ENCODE measurements around the gene AKAIN1. TPM values are rescaled to one million over a fixed set of nuclear protein-coding genes. Genes with fewer than 3 reads are reported as not detected.

Gene AKAIN1
- polyA plus RNA-seq, 2 of the 4 experiments (the other 2 are of a cell fraction): not detected

- Histone ChIP-seq H3K4me1 (no peaks in the 10 kb centered on the region), H3K9me3 (no peaks in the 10 kb centered on the region), H3K4me2 (no peak overlapping the region), H3K4me3 (no peak overlapping the region), H3K27ac (no peak overlapping the region)
- no peak for DNase-seq (ENCODE audit: low read depth in 1 of 2, low spot score in 1 of 2)
- WGBS (ENCODE audit: missing lambda C conversion rate): 9% methylated on average over 4 of the region's 4 CpGs
- POLR2A ChIA-PET: no interaction called here
- FAIRE-seq: no peak
- TF ChIP-seq BHLHE40 (IDR thresholded peaks at IDR 0.05; ENCODE audit: low read depth, low read length) (no peak), MAX (IDR thresholded peaks at IDR 0.05) (no peak), MYC (IDR thresholded peaks at IDR 0.05; ENCODE audit: borderline replicate concordance, low read length) (no peak), HOXA7 (CRISPR knock-in tag; IDR thresholded peaks at IDR 0.05) (no peak), ATOH8 (CRISPR knock-in tag; IDR thresholded peaks at IDR 0.05; ENCODE audit: low read depth) (no peak), CBX8 (IDR thresholded peaks at IDR 0.05) (no peak), PHF8 (IDR thresholded peaks at IDR 0.05; ENCODE audit: borderline replicate concordance, low read depth) (no peak), TFCP2L1 (CRISPR knock-in tag; IDR thresholded peaks at IDR 0.05) (no peak), KDM1A (IDR thresholded peaks at IDR 0.05; ENCODE audit: low read depth) (no peak), MAFK (IDR thresholded peaks at IDR 0.05; ENCODE audit: partially characterized antibody) (no peak), EHMT2 (IDR thresholded peaks at IDR 0.05; ENCODE audit: low read depth) (no peak), JUNB (IDR thresholded peaks at IDR 0.05) (no peak), RFX5 (IDR thresholded peaks at IDR 0.05) (no peak), HDAC2 (IDR thresholded peaks at IDR 0.05) (no peak), CHD2 (IDR thresholded peaks at IDR 0.05; ENCODE audit: low read length, partially characterized antibody) (no peak), HOXB13 (CRISPR knock-in tag; IDR thresholded peaks at IDR 0.05; ENCODE audit: low read depth) (no peak), POLR2A (IDR thresholded peaks at IDR 0.05; ENCODE audit: low read length) (no peak), HOXB5 (CRISPR knock-in tag; IDR thresholded peaks at IDR 0.05) (no peak)
- no peak for ATAC-seq
- CTCF ChIA-PET: no interaction called here
Observed at GRCh38 chr18:5207471-5208150, 10.6 kb upstream of the AKAIN1 start.

GRCh38 chr18:5198311-5198710, 1.3 kb upstream of the AKAIN1 start:
- Histone ChIP-seq H3K4me3 (no peak overlapping the region), H3K9me3 (no peaks in the 10 kb centered on the region), H3K4me2 (no peak overlapping the region), H3K27ac (no peak overlapping the region), H3K4me1 (no peaks in the 10 kb centered on the region)
- DNase-seq (ENCODE audit: low read depth in 1 of 2, low spot score in 1 of 2) (no peak), FAIRE-seq (no peak), ATAC-seq (no peak)
- ChIA-PET CTCF (no interaction called here), POLR2A (no interaction called here)
- TF ChIP-seq ZFP36 (IDR thresholded peaks at IDR 0.05; ENCODE audit: borderline replicate concordance, partially characterized antibody): no peak
- TF ChIP-seq NR3C1 (IDR thresholded peaks at IDR 0.05): no peak
- TF ChIP-seq SMC3 (IDR thresholded peaks at IDR 0.05): no peak
- TF ChIP-seq CBX2 (IDR thresholded peaks at IDR 0.05; ENCODE audit: borderline replicate concordance, low read depth): no peak
- no peak for TF ChIP-seq JUN (IDR thresholded peaks at IDR 0.05)
- TF ChIP-seq ATOH8 (CRISPR knock-in tag; IDR thresholded peaks at IDR 0.05; ENCODE audit: low read depth): no peak
- no peak for TF ChIP-seq HEYL (CRISPR knock-in tag; IDR thresholded peaks at IDR 0.05)
- no peak for TF ChIP-seq HOXB13 (CRISPR knock-in tag; IDR thresholded peaks at IDR 0.05; ENCODE audit: low read depth)
- TF ChIP-seq MAZ (IDR thresholded peaks at IDR 0.05; ENCODE audit: borderline replicate concordance, low read depth, low read length): no peak
- no peak for TF ChIP-seq ZSCAN20 (CRISPR knock-in tag; IDR thresholded peaks at IDR 0.05)
- TF ChIP-seq HOXA7 (CRISPR knock-in tag; IDR thresholded peaks at IDR 0.05): no peak
- no peak for TF ChIP-seq CHD2 (IDR thresholded peaks at IDR 0.05; ENCODE audit: low read length, partially characterized antibody)
- no peak for TF ChIP-seq FOXS1 (CRISPR knock-in tag; IDR thresholded peaks at IDR 0.05)
- TF ChIP-seq SREBF2 (IDR thresholded peaks at IDR 0.05): no peak
- no peak for TF ChIP-seq FOSB (CRISPR knock-in tag; IDR thresholded peaks at IDR 0.05)
- TF ChIP-seq RNF2 (IDR thresholded peaks at IDR 0.05; ENCODE audit: borderline replicate concordance, low read depth): no peak
- TF ChIP-seq ZC3H11A (IDR thresholded peaks at IDR 0.05): no peak
- no peak for TF ChIP-seq TP53 (CRISPR knock-in tag; IDR thresholded peaks at IDR 0.05)
- 7% methylated on average over 3 of the region's 3 CpGs for WGBS (ENCODE audit: missing lambda C conversion rate)
